ENCODE results near the gene GDNF.
A peak's percentile ranks its signal among the peaks of the same experiment; 100 is the strongest.

DNA sequence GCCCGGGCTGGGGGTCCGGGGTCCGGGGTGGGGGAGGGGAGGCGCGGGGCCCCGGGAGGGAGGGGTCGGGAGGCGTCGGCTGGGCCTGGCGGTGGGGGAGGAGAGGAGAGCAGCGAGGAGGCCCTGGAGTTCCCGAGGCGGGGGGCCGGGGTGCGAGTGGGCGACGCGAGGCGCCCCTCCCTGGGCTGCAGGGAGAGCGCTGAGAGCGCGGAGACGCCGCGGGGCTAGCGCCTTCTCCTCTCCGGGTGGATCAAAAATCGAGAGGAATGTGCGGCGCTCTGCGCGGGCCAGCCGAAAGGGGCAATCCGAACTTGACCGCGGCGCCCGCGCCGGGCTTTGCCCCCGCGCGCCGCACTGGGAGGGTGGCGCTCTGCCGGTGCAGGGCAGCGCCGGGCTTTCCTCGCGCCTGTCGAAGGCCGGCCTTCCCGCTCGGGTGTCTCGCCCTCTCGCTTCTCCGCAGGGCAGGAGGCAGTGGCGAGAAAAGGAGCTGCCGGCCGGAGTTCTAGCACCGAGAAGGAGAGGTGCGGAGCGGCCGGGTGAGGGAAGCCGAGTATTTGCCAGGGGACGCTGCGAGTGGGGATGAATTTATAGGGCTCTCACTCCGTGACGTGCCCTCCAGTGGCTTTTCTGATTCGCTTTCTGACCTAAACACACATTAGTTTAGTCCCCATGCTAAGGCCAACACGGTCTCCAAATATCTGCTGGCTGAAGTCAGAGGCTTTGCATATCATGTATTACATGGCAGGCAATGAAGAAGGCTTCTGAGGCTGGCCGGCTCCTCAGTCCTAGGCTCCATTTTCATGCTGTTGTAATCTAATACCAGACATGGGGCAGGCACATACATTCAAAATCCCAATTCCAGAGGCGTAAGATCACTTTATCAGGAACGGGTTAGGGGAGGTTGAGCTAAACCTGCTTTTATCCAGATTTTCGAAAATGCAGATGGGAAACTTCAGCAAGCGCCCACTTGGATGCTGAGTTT, 503 bp upstream of the GDNF start:
- TF ChIP-seq POLR2AphosphoS5 (IDR thresholded peaks at IDR 0.05; ENCODE audit: low read depth) (no peak), EZH2 (IDR thresholded peaks at IDR 0.05; ENCODE audit: low read depth, unreplicated experiment) (peak; percentile 71), CREB1 (CRISPR knock-in tag; IDR thresholded peaks at IDR 0.05; ENCODE audit: low read depth) (0 out of 2 replicates have a peak, but pooled peaks have one; percentile 4), ZNF114 (CRISPR knock-in tag; IDR thresholded peaks at IDR 0.05) (no peak), ZNF331 (CRISPR knock-in tag; IDR thresholded peaks at IDR 0.05; ENCODE audit: low read depth) (no peak), EZH2phosphoT487 (IDR thresholded peaks at IDR 0.05; ENCODE audit: unreplicated experiment) (peak; percentile 66), STAT1 (IDR thresholded peaks at IDR 0.05; ENCODE audit: unreplicated experiment) (no peak)
- TF ChIP-seq, protein P1, sequence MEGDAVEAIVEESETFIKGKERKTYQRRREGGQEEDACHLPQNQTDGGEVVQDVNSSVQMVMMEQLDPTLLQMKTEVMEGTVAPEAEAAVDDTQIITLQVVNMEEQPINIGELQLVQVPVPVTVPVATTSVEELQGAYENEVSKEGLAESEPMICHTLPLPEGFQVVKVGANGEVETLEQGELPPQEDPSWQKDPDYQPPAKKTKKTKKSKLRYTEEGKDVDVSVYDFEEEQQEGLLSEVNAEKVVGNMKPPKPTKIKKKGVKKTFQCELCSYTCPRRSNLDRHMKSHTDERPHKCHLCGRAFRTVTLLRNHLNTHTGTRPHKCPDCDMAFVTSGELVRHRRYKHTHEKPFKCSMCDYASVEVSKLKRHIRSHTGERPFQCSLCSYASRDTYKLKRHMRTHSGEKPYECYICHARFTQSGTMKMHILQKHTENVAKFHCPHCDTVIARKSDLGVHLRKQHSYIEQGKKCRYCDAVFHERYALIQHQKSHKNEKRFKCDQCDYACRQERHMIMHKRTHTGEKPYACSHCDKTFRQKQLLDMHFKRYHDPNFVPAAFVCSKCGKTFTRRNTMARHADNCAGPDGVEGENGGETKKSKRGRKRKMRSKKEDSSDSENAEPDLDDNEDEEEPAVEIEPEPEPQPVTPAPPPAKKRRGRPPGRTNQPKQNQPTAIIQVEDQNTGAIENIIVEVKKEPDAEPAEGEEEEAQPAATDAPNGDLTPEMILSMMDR (conservative IDR thresholded peaks at IDR 0.05; ENCODE audit: low read depth in 2 of 2): peak in 1 of 2 experiments; percentile 18; a peak in 1 of 4 replicates
- TF ChIP-seq, protein P2, sequence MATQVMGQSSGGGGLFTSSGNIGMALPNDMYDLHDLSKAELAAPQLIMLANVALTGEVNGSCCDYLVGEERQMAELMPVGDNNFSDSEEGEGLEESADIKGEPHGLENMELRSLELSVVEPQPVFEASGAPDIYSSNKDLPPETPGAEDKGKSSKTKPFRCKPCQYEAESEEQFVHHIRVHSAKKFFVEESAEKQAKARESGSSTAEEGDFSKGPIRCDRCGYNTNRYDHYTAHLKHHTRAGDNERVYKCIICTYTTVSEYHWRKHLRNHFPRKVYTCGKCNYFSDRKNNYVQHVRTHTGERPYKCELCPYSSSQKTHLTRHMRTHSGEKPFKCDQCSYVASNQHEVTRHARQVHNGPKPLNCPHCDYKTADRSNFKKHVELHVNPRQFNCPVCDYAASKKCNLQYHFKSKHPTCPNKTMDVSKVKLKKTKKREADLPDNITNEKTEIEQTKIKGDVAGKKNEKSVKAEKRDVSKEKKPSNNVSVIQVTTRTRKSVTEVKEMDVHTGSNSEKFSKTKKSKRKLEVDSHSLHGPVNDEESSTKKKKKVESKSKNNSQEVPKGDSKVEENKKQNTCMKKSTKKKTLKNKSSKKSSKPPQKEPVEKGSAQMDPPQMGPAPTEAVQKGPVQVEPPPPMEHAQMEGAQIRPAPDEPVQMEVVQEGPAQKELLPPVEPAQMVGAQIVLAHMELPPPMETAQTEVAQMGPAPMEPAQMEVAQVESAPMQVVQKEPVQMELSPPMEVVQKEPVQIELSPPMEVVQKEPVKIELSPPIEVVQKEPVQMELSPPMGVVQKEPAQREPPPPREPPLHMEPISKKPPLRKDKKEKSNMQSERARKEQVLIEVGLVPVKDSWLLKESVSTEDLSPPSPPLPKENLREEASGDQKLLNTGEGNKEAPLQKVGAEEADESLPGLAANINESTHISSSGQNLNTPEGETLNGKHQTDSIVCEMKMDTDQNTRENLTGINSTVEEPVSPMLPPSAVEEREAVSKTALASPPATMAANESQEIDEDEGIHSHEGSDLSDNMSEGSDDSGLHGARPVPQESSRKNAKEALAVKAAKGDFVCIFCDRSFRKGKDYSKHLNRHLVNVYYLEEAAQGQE (IDR thresholded peaks at IDR 0.05; ENCODE audit: unreplicated experiment): no peak
- TF ChIP-seq, protein P3, sequence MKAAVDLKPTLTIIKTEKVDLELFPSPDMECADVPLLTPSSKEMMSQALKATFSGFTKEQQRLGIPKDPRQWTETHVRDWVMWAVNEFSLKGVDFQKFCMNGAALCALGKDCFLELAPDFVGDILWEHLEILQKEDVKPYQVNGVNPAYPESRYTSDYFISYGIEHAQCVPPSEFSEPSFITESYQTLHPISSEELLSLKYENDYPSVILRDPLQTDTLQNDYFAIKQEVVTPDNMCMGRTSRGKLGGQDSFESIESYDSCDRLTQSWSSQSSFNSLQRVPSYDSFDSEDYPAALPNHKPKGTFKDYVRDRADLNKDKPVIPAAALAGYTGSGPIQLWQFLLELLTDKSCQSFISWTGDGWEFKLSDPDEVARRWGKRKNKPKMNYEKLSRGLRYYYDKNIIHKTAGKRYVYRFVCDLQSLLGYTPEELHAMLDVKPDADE (IDR thresholded peaks at IDR 0.05): no peak
